OCI-M1 (cell line): ENCODE data around the gene PRR5.

Experiments used
- DNase-seq: peaks from one replicate; lab custom pipeline; 2025; lab: John Stamatoyannopoulos, UW

The PRR5 gene

GRCh38 chr22:44693145-44693544 lies 8.9 kb upstream of the PRR5 start:
- DNase-seq: no peak

- no peak for DNase-seq
Observed at GRCh38 chr22:44693756-44694155, 8.2 kb upstream of the PRR5 start.

- DNase-seq: peak; percentile 81
Observed at GRCh38 chr22:44697423-44698141, 4.4 kb upstream of the PRR5 start.

GRCh38 chr22:44698531-44699421 lies 3.2 kb upstream of the PRR5 start:
- no peak for DNase-seq

- DNase-seq: no peak
Observed at GRCh38 chr22:44700456-44700855, 1.5 kb upstream of the PRR5 start.

GRCh38 chr22:44701187-44701790 lies 715 bp upstream of the PRR5 start:
- peak; percentile 44 for DNase-seq

- DNase-seq: no peak
Observed at GRCh38 chr22:44702479-44703198, 635 bp downstream of the PRR5 start.

GRCh38 chr22:44703255-44703870 lies 1.4 kb downstream of the PRR5 start:
- no peak for DNase-seq

- no peak for DNase-seq
Observed at GRCh38 chr22:44704159-44705021, 2.4 kb downstream of the PRR5 start.

- DNase-seq: no peak
Observed at GRCh38 chr22:44705022-44705297, 3.0 kb downstream of the PRR5 start.

GRCh38 chr22:44706488-44706887 lies 4.5 kb downstream of the PRR5 start:
- no peak for DNase-seq

GRCh38 chr22:44707178-44707577 lies 5.2 kb downstream of the PRR5 start:
- no peak for DNase-seq

GRCh38 chr22:44707752-44708151 lies 5.7 kb downstream of the PRR5 start:
- DNase-seq: no peak

- no peak for DNase-seq
Observed at GRCh38 chr22:44709881-44710392, 7.9 kb downstream of the PRR5 start.

GRCh38 chr22:44710474-44711240 lies 8.7 kb downstream of the PRR5 start:
- DNase-seq: no peak

GRCh38 chr22:44711241-44711560 lies 9.2 kb downstream of the PRR5 start:
- no peak for DNase-seq

GRCh38 chr22:44711690-44712555 lies 9.9 kb downstream of the PRR5 start:
- no peak for DNase-seq

GRCh38 chr22:44712962-44713361 lies 11.0 kb downstream of the PRR5 start:
- no peak for DNase-seq

GRCh38 chr22:44714703-44715350 lies 12.8 kb downstream of the PRR5 start:
- no peak for DNase-seq
